COLO668 (cell line): Measurements from ENCODE around the gene MARF1.
"Not testable (repeated sequence)": the region's sequence is repeated elsewhere in the genome, so short reads cannot be mapped to it uniquely, and the experiment has no call there.

Source experiments
- DNase-seq: peaks from one replicate; lab custom pipeline; 2025; ENCODE audit not compliant: unreplicated experiment; lab: John Stamatoyannopoulos, UW

MARF1 gene

DNA sequence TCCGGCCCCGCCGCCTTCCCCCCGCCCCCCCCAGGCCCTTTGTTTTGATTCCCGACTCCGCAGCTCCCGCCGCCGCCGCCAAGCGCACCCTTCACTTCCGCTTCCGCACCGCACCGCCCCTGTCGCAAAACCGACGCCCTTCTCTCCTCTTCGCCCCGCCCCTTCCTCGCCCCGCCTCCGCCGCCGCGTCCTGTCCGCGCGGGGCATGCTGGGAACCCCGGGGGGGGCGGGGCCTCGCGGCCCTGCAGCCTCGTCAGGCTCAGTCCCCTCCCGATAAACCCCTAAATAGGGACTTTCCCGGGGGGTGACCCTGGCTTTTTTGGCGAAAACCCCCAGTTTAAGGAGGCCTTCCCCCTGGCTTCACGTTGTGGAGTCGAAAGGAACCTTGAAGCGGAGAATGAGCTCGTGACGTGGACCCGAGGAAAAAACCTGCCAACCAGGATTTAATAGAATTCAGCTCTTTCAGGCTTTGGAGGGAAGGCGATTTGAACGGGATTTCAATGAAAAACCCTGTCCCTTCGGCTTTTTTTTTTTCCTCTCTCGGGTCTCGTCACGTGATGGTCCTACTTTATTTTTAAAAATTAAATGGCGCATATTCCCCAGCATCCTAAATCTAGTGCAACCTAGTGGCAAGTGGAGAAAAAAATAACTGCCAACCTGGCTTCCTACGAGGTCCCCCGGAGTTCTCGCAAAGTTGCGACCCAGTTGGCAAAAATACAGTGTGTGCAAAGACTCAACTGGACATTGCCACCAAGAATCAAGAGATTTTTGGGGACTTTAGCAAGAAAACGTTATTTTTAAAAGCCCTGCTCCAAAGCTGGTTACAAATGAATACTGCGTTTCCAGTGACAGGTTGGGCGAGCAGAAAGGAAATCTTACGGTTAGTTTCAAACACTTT lies at the start of gene MARF1:
MARF1 (minus strand) TSS at position 107 of the 898 bp plus-strand sequence. CDS start 3,921 bp downstream, outside the sequence.
- peak; percentile 97 for DNase-seq

GRCh38 chr16:15692508-15692907 lies 49.6 kb upstream of the MARF1 start:
- DNase-seq = not testable (repeated sequence)

GRCh38 chr16:15691046-15691445 lies 48.1 kb upstream of the MARF1 start:
- no peak for DNase-seq

- no peak for DNase-seq
Observed at GRCh38 chr16:15690296-15690695, 47.3 kb upstream of the MARF1 start.

DNA sequence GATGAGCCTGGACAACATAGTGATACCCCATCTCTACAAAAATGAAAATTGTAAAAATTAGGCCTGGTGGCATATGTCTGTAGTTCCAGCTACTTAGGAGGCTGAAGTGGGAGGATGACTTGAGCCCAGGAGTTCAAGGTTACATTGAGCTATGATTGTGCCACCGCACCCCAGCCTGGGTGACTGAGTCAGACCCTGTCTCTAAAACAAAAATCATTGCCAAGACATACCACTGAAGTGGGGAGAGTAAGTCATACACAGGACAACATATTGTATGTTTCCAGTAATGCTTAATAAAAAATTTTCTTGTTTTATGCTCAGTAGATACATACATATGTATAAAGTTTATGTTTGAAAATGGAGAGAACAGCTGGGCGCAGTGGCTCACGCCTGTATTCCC lies 46.3 kb upstream of the MARF1 start:
- DNase-seq = no peak

GRCh38 chr16:15686287-15686686 lies 43.3 kb upstream of the MARF1 start:
- DNase-seq = no peak

GRCh38 chr16:15682105-15682570 lies 39.2 kb upstream of the MARF1 start:
- DNase-seq = peak; percentile 7

DNA sequence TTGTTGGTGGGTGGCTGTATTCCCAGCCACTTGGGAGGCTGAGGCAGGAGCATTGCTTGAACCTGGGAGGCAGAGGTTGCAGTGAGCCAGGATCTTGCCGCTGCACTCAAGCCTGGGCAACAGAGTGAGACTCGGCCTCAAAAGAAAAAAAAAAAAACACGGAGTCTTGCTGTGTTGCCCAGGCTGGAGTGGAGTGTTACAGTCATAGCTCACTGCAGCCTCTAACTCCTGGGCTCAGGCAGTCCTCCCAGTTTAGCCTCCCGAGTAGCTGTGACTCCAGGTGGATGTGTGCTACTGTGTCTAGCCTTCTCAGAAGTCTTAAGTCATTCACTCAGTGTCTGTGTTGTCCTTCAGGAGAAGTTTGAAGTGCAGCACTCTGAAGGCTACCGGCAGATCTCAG lies 34.5 kb upstream of the MARF1 start:
- DNase-seq = no peak

DNA sequence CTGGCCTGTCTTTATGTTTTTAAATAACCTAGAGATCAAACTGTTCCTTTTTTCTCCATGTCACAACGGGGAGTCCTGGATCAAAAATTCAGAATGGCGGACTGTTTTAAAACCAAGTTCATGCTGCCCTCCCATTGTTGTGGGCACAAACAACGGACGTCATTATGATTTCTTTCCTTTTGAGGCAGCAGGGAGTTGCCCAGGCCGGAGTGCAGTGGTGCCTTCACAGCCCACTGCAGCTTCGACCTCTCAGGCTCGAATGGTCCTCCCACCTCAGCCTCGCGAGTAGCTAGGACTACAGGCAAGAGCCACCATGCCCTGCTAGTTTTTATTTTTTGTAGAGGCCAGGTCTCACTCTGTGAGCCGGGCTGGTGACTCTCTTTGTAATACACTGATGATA lies 33.6 kb upstream of the MARF1 start:
- DNase-seq = no peak

DNA sequence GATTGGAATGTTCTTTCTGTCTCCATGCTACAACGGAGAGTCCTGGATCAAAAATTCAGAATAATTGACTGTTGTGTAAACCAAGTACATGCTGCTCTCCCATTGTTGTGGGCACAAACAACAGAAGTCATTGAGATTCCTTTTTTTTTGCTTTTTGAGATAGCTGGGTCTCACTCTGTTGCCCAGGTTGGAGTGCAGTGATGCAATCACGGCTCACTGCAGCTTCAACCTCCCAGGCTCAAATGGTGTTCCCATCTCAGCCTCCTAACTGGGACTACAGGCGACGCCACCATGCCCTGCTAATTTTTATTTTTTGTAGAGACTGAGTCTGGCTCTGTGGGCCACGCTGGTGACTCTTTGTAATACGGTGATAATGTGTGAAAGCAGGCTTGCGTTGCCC lies 31.6 kb upstream of the MARF1 start:
- DNase-seq = no peak

- peak; percentile 85 for DNase-seq
Observed at GRCh38 chr16:15672514-15673167, 29.7 kb upstream of the MARF1 start.

DNA sequence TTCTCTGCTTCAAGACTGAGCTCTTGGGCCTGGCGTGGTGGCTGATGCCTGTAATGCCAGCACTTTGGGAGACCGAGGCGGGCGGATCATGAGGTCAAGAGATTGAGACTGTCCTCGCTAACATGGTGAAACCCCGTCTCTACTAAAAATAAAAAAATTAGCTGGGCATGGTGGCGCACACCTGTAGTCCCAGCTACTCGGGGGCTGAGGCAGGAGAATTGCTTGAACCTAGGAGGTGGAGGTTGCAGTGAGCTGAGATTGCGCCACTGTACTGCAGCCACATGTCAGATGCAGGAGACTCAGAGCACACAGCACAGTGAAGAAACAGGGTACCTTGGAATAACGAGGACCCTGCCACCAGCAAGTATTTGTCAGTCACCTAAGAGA lies 29.2 kb upstream of the MARF1 start:
- not testable (repeated sequence) for DNase-seq

DNA sequence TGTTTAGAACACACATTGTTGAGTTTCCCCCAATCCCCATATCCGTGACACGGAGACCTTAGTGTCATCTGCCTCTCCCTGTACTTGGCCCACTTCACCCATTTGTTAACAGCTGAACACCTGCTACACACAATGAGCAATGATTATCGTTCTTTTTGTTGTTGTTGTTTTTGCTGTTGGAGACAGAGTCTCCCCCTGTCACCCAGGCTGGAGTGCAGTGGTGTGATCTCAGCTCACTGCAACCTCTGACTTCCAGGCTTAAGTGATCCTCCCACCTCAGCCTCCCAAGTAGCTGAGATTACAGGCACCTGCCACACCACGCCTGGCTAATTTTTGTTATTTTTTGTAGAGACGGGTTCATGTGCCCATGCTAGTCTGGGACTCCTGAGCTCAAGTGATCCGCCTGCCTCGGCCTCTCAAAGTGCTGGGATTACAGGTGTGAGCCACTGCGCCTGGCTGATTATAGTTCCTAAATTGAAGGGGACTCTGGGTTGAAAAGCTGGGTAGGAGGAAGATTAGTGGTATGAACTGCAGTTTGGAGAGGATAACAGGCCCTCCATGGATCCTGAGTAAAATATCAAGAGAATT lies 28.7 kb upstream of the MARF1 start:
- no peak for DNase-seq

GRCh38 chr16:15667091-15667742 lies 24.3 kb upstream of the MARF1 start:
- DNase-seq = no peak

GRCh38 chr16:15665107-15665506 lies 22.2 kb upstream of the MARF1 start:
- no peak for DNase-seq

DNA sequence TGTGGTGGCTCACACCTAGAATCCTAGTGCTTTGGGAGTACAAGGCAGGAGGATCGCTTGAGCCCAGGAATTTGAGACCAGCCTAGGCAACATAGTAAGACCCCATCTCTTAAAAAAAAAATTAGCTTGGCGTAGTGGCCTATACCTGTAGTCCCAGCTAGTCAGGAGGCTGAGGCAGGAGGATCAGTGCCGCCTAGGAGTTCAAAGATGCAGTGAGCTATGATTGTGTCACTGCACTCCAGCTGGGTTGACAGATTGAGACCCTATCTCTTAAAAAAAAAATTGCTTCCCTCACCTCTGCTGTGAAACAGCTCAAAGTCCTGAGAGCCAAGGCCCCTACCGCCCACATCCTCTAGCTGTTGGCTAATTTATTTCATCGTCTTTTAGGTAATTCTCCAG lies 17.2 kb upstream of the MARF1 start:
- no peak for DNase-seq

- no peak for DNase-seq
Observed at GRCh38 chr16:15658556-15658955, 15.6 kb upstream of the MARF1 start.

DNA sequence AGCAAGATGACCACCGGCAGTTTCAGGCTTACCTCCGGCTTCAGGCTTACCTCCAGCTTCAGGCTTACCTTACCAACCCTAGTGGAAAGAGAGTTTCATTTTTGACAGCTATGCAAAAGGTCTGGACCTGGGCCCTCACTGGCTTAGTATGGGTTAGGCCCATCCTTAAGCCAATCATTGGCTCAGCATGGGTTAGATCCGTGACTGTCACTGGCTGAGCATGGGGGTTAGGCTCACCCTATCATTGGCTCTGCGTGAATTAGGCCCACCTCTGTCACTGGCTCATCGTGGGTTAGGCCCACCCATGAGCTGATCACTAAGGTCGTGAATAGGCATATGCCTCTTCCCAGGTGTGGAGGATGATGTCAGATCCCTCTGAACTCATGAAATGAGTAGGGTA lies 15.2 kb upstream of the MARF1 start:
- DNase-seq = no peak

DNA sequence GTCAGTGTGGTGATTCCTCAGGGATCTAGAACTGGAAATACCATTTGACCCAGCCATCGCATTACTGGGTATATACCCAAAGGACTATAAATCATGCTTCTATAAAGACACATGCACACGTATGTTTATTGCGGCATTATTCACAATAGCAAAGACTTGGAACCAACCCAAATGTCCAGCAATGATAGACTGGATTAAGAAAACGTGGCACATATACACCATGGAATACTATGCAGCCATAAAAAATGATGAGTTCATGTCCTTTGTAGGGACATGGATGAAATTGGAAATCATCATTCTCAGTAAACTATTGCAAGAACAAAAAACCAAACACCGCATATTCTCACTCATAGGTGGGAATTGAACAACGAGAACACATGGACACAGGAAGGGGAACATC lies 12.6 kb upstream of the MARF1 start:
- DNase-seq = not testable (repeated sequence)

GRCh38 chr16:15654591-15654990 lies 11.6 kb upstream of the MARF1 start:
- no peak for DNase-seq

DNA sequence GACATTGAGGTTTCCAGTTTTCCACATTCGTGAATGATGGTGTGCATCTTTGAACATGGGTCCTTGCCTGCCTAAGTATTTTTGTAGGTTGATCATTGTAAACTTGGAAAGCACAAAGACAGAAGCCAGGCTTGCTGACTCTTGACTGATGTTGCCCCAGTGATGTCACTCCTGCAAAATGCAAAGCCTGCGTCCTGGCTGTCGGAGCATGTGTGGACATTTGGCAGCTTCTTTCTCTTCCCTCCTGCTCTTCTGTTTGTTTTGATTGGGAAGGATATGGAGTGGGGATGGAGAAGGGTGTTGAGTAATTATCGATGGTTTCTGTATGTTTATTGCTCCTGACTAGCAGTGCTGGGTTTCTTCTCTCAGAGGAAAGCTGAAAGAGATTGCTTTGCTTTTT lies 10.3 kb upstream of the MARF1 start:
- peak; percentile 8 for DNase-seq
